Measurements from ENCODE around the gene LHFPL6.

- TF ChIP-seq SMC3 (IDR thresholded peaks at IDR 0.05), result no peak
- no peak for TF ChIP-seq CTCF (IDR thresholded peaks at IDR 0.05)
- no peak for TF ChIP-seq FOSL2 (IDR thresholded peaks at IDR 0.05)
- no peak for TF ChIP-seq FOSL2 (CRISPR knock-in tag; IDR thresholded peaks at IDR 0.05)
- no peak for TF ChIP-seq MAX (IDR thresholded peaks at IDR 0.05)
- no peak for TF ChIP-seq CHD4 (IDR thresholded peaks at IDR 0.05; ENCODE audit: borderline replicate concordance)
- TF ChIP-seq RARB (CRISPR knock-in tag; IDR thresholded peaks at IDR 0.05), result no peak
Observed at GRCh38 chr13:39468306-39468705, 134.7 kb downstream of the LHFPL6 start.
